Muscle of leg (tissue), 11 donors: Measurements from ENCODE around the gene DCHS1. TPM values are rescaled to one million over a fixed set of nuclear protein-coding genes. Genes with fewer than 3 reads are reported as not detected.
"Not testable (repeated sequence)": the region's sequence is repeated elsewhere in the genome, so short reads cannot be mapped to it uniquely, and the experiment has no call there.

Experiments
- DNase-seq: peaks from one replicate; pipeline ENCODE4 v3.0.0; 2013
- H3K27ac ChIP-seq: one replicate; pipeline ENCODE4 v1.5.1; 2013; ENCODE audit warnings: mild to moderate bottlenecking, low read length, control low read depth
- H3K27me3 ChIP-seq: one replicate; pipeline ENCODE4 v1.6.1; 2013; ENCODE audit warnings: low read length; ENCODE audit not compliant: control insufficient read depth, insufficient read depth
- H3K36me3 ChIP-seq: one replicate; pipeline ENCODE4 v1.6.1; 2013; ENCODE audit warnings: low read length; ENCODE audit not compliant: control insufficient read depth, insufficient read depth
- H3K4me1 ChIP-seq: one replicate; pipeline ENCODE4 v1.6.1; 2013; ENCODE audit warnings: low read length; ENCODE audit not compliant: control insufficient read depth, insufficient read depth
- H3K4me3 ChIP-seq: one replicate; pipeline ENCODE4 v1.5.1; 2013; ENCODE audit warnings: low read length, control low read depth
- H3K9me3 ChIP-seq: replicated peaks from 2 replicates; pipeline ENCODE4 v1.6.1; 2013; ENCODE audit warnings: low read depth, low read length; ENCODE audit not compliant: control insufficient read depth
- WGBS: methylation state at CpG from one replicate; pipeline ENCODE4 v1.1.5; 2013; ENCODE audit warnings: missing lambda C conversion rate; ENCODE audit not compliant: insufficient coverage; 5-methylcytosine and 5-hydroxymethylcytosine counted together
- polyA plus RNA-seq, 8 donors: library from polyadenylated mRNA; unstranded; fragments of 120-200 nt; gene quantifications; one replicate each; pipeline versions ENCODE4 v1.2.1 to v1.2.3, GENCODE V29; 2013; ENCODE audit warnings: inconsistent platforms in 1 of 8, low replicate concordance in 1 of 8; ENCODE audit not compliant: insufficient read length in 8 of 8, insufficient read depth in 1 of 8
- total RNA-seq: library from RNA; stranded (reverse); fragments of 120-200 nt; gene quantifications from one replicate; pipeline ENCODE4 v1.2.4, GENCODE V29; 2013

DCHS1 gene
- total and polyA plus RNA-seq, 9 donors: 30.7 to 69.3 (median 49.9) TPM

- H3K36me3 ChIP-seq: no peaks in the 10 kb centered on the region
- no peak overlapping the region for H3K4me3 ChIP-seq
- peaks cover 3% of the 10 kb centered on the region for H3K4me1 ChIP-seq
- DNase-seq: no peak
- H3K27me3 ChIP-seq: no peaks in the 10 kb centered on the region
- H3K9me3 ChIP-seq: no peaks in the 10 kb centered on the region
- WGBS: 69% methylated on average over 3 of the region's 4 CpGs
- H3K27ac ChIP-seq: no peak overlapping the region
Measured at GRCh38 chr11:6687876-6688275, 32.3 kb upstream of the DCHS1 start.

- no peaks in the 10 kb centered on the region for H3K27me3 ChIP-seq
- peaks cover 14% of the 10 kb centered on the region for H3K4me1 ChIP-seq
- H3K4me3 ChIP-seq: no peak overlapping the region
- no peak overlapping the region for H3K27ac ChIP-seq
- DNase-seq: no peak
- H3K36me3 ChIP-seq: peaks cover 11% of the 10 kb centered on the region
- no peaks in the 10 kb centered on the region for H3K9me3 ChIP-seq
Measured at GRCh38 chr11:6686006-6686405, 30.4 kb upstream of the DCHS1 start.

GRCh38 chr11:6684068-6684467, 28.5 kb upstream of the DCHS1 start:
- Histone ChIP-seq H3K4me3 (peak overlapping the region; percentile 90), H3K27ac (peak overlapping the region; percentile 98), H3K4me1 (peaks cover 14% of the 10 kb centered on the region), H3K36me3 (peaks cover 25% of the 10 kb centered on the region)
- not testable (repeated sequence) for H3K9me3 ChIP-seq, H3K27me3 ChIP-seq
- no CpG with 5 or more reads among the region's 14 CpGs for WGBS
- DNase-seq: peak; percentile 26

GRCh38 chr11:6682936-6683861, 27.6 kb upstream of the DCHS1 start, which contains the start of gene MRPL17:
TSS of gene MRPL17 (minus strand) at chr11:6683340. CDS start at chr11:6683296, 44 bp downstream.
- peak within 1 kb of the TSS; percentile 90 for H3K4me3 ChIP-seq
- peak; percentile 100 for DNase-seq

GRCh38 chr11:6682591-6682935, 27.0 kb upstream of the DCHS1 start:
- WGBS: 0% methylated on average over 8 of the region's 10 CpGs
- DNase-seq: no peak

More at GRCh38 chr11:6682936-6683861, 27.6 kb upstream of the DCHS1 start, which contains the start of gene MRPL17:
- H3K27ac ChIP-seq: peak within 1 kb of the TSS; percentile 98
- WGBS: under 1% methylated on average over 65 of the region's 70 CpGs
- peaks cover 14% of the 10 kb centered on the region for H3K4me1 ChIP-seq
- H3K27me3 ChIP-seq: no peaks in the 10 kb centered on the region
- peaks cover 25% of the 10 kb centered on the region for H3K36me3 ChIP-seq
- H3K9me3 ChIP-seq: no peaks in the 10 kb centered on the region

GRCh38 chr11:6681949-6682348, 26.3 kb upstream of the DCHS1 start:
- WGBS: no CpG with 5 or more reads among the region's 5 CpGs
- Histone ChIP-seq H3K9me3 (no peaks in the 10 kb centered on the region), H3K4me3 (peak overlapping the region; percentile 90), H3K27me3 (no peaks in the 10 kb centered on the region), H3K36me3 (peaks cover 25% of the 10 kb centered on the region), H3K4me1 (peaks cover 14% of the 10 kb centered on the region), H3K27ac (peak overlapping the region; percentile 89)
- peak; percentile 20 for DNase-seq

More at GRCh38 chr11:6682591-6682935, 27.0 kb upstream of the DCHS1 start:
- Histone ChIP-seq H3K36me3 (peaks cover 25% of the 10 kb centered on the region), H3K27ac (peak overlapping the region; percentile 89), H3K4me3 (peak overlapping the region; percentile 90), H3K9me3 (no peaks in the 10 kb centered on the region), H3K27me3 (no peaks in the 10 kb centered on the region), H3K4me1 (peaks cover 14% of the 10 kb centered on the region)

- Histone ChIP-seq H3K4me3 (no peak overlapping the region), H3K36me3 (peaks cover 25% of the 10 kb centered on the region), H3K27me3 (no peaks in the 10 kb centered on the region), H3K27ac (peak overlapping the region; percentile 33), H3K9me3 (no peaks in the 10 kb centered on the region), H3K4me1 (peaks cover 14% of the 10 kb centered on the region)
- WGBS: no CpG with 5 or more reads among the region's 1 CpG
- DNase-seq: no peak
Measured at GRCh38 chr11:6681505-6681904, 25.9 kb upstream of the DCHS1 start.

- Histone ChIP-seq H3K4me1 (peaks cover 7% of the 10 kb centered on the region), H3K4me3 (no peak overlapping the region), H3K27me3 (no peaks in the 10 kb centered on the region), H3K9me3 (no peaks in the 10 kb centered on the region), H3K36me3 (peaks cover 24% of the 10 kb centered on the region), H3K27ac (no peak overlapping the region)
- WGBS: no CpG with 5 or more reads among the region's 3 CpGs
- DNase-seq: no peak
Measured at GRCh38 chr11:6677018-6677417, 21.4 kb upstream of the DCHS1 start.

GRCh38 chr11:6674862-6675261, 19.3 kb upstream of the DCHS1 start:
- Histone ChIP-seq H3K36me3 (peaks cover 6% of the 10 kb centered on the region), H3K4me3 (no peak overlapping the region), H3K27me3 (no peaks in the 10 kb centered on the region), H3K4me1 (no peaks in the 10 kb centered on the region), H3K9me3 (no peaks in the 10 kb centered on the region), H3K27ac (no peak overlapping the region)
- no peak for DNase-seq
- WGBS: no CpG with 5 or more reads among the region's 4 CpGs

- DNase-seq: no peak
- Histone ChIP-seq H3K4me3 (no peak overlapping the region), H3K36me3 (peaks cover 2% of the 10 kb centered on the region), H3K27ac (no peak overlapping the region), H3K9me3 (no peaks in the 10 kb centered on the region), H3K27me3 (no peaks in the 10 kb centered on the region), H3K4me1 (no peaks in the 10 kb centered on the region)
- no CpG with 5 or more reads among the region's 1 CpG for WGBS
Measured at GRCh38 chr11:6674219-6674597, 18.6 kb upstream of the DCHS1 start.
